Measurements from ENCODE around the gene HEMGN.
"Not testable (repeated sequence)": the region's sequence is repeated elsewhere in the genome, so short reads cannot be mapped to it uniquely, and the experiment has no call there.

The HEMGN gene

DNA sequence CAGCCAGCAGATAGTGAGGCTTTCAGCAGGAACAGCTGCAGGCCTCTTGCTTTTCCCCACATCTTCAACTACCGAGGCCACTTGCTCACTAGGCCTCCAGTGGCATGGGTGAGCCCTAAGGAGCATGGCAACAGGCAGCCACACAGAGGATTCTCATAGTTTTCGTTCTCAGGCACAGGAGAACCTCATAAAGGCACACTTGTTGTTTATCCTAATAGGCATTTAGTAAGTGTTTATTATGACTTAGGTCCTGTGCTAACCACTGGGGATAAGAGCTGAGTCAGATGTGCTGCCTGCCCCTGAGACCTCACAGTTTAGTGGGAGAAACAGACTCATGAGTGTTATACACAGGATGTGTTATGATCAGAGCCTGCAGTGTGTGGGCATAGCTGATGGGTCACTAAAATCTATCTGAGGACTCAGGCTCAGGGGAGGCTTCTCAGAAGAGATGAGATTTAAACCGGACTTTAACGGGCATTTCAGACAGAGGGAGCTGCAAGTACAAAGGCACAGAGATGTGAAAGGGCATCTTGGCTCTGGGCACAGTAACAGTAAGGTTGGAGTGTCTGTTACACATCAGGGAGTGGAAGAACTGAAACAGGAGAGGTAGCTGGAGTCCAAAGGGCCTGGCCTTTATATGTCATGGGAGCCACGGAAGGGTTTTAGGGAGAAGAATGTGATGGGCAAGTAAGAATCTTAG lies 21.0 kb upstream of the HEMGN start:
- Histone ChIP-seq H3K4me1 (no peaks in the 10 kb centered on the region), H3K36me3 (no peaks in the 10 kb centered on the region), H3K9ac (no peak overlapping the region), H3K4me3 (no peak overlapping the region), H3K27me3 (no peaks in the 10 kb centered on the region), H4K20me1 (no peaks in the 10 kb centered on the region), H3K9me3 (replicated peaks in 1 of 11) (no peaks in the 10 kb centered on the region), H3K4me2 (no peak overlapping the region), H3K27ac (no peak overlapping the region)
- TF ChIP-seq Cebpa-rat (IDR thresholded peaks at IDR 0.05) = no peak

DNA sequence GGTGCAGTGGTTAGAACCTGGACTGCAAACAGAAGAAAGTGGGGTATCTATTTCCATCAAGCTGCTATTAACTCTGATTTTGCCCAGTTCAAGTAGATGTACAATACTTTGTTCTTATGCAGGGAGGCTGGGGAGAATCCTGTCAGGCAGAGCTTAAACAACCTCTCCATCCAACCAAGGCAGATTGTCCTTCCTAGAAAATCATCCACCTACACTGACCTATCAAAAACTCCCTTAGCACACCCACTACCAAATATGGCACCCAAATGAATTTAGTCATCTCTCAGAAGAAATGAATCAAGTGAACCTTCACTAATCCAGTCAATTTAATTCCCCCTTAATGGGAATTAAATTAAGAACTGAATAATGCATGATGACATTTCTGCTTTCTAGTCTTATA lies 18.4 kb upstream of the HEMGN start:
- no peak overlapping the region for H3K4me2 ChIP-seq

DNA sequence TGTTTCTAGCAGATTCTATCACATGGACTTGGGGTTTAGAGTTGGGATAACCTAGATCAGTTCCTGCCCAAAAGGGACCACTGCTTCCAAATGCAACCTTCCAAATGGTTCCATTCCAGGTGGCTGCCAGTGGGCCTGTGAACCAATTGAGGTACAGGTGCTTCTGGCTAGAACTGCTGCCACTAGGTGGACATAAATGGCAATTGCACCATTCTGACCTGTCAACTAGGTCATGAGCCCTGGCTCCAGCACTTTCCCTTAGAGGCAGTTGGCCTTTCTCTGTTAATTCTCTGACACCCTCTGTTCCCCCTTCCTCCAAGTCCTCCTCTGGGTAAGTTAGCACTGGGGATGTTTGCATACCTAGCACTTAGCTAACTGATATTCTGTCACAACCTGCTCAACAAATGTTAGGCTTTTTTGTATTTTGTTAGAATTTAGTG lies 16.6 kb upstream of the HEMGN start:
- no peak for TF ChIP-seq Cebpa-rat (IDR thresholded peaks at IDR 0.05)
- no peak overlapping the region for H3K9ac ChIP-seq
- H3K4me2 ChIP-seq = no peak overlapping the region
- no peaks in the 10 kb centered on the region for H3K4me1 ChIP-seq
- H3K4me3 ChIP-seq = no peak overlapping the region
- H4K20me1 ChIP-seq = no peaks in the 10 kb centered on the region
- no peak overlapping the region for H3K27ac ChIP-seq
- H3K27me3 ChIP-seq = no peaks in the 10 kb centered on the region
- peaks cover 0 to 8% (median 4%) of the 10 kb centered on the region in 11 experiments; a peak in 4 of 22 replicates for H3K9me3 ChIP-seq (replicated peaks in 1 of 11)
- no peaks in the 10 kb centered on the region for H3K36me3 ChIP-seq

More for the DNA sequence above, 18.4 kb upstream of the HEMGN start:
- Histone ChIP-seq H3K36me3 (no peaks in the 10 kb centered on the region), H3K9ac (no peak overlapping the region), H3K27ac (no peak overlapping the region), H4K20me1 (no peaks in the 10 kb centered on the region), H3K4me1 (no peaks in the 10 kb centered on the region), H3K27me3 (no peaks in the 10 kb centered on the region), H3K9me3 (replicated peaks in 1 of 11) (peaks cover 0 to under 1% (median 0%) of the 10 kb centered on the region in 11 experiments; a peak in 1 of 22 replicates), H3K4me3 (no peak overlapping the region)
- TF ChIP-seq Cebpa-rat (IDR thresholded peaks at IDR 0.05) = no peak

- H3K9me3 ChIP-seq (replicated peaks in 1 of 11); H3K27ac ChIP-seq; H3K9ac ChIP-seq; H3K27me3 ChIP-seq; H3K4me1 ChIP-seq; H4K20me1 ChIP-seq; H3K36me3 ChIP-seq; H3K4me2 ChIP-seq; H3K4me3 ChIP-seq: not testable (repeated sequence)
These were observed 12.9 kb upstream of the HEMGN start for GRCh38 chr9:97950873-97951272.

DNA sequence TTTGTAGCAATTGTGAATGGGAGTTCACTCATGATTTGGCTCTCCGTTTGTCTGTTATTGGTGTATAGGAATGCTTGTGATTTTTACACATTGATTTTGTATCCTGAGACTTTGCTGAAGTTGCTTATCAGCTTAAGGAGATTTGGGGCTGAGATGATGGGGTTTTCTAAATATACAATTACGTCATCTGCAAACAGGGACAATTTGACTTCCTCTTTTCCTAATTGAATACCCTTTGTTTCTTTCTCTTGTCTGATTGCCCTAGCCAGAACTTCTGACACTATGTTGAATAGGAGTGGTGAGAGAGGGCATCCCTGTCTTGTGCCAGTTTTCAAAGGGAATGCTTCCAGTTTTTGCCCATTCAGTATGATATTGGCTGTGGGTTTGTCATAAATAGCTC lies 9.1 kb upstream of the HEMGN start:
- not testable (repeated sequence) for H3K4me1 ChIP-seq; H3K27me3 ChIP-seq; H3K9ac ChIP-seq; H3K4me3 ChIP-seq; H3K9me3 ChIP-seq (replicated peaks in 1 of 11); H3K4me2 ChIP-seq; H4K20me1 ChIP-seq; H3K36me3 ChIP-seq; H3K27ac ChIP-seq

DNA sequence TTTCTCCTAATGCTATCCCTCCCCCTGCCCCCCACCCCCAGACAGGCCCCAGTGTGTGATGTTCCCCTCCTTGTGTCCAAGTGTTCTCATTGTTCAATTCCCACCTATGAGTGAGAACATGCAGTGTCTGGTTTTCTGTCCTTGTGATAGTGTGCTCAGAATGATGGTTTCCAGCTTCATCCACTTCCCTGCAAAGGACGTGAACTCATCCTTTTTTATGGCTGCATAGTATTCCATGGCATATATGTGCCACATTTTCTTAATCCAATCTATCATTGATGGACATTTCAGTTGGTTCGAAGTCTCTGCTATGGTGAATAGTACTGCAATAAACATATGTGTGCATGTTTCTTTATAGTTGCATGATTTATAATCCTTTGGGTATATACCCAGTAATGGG lies 7.5 kb upstream of the HEMGN start:
- H3K36me3 ChIP-seq; H4K20me1 ChIP-seq; H3K4me3 ChIP-seq; H3K9me3 ChIP-seq (replicated peaks in 1 of 11); H3K27me3 ChIP-seq; H3K9ac ChIP-seq; H3K4me1 ChIP-seq; H3K4me2 ChIP-seq; H3K27ac ChIP-seq: not testable (repeated sequence)

DNA sequence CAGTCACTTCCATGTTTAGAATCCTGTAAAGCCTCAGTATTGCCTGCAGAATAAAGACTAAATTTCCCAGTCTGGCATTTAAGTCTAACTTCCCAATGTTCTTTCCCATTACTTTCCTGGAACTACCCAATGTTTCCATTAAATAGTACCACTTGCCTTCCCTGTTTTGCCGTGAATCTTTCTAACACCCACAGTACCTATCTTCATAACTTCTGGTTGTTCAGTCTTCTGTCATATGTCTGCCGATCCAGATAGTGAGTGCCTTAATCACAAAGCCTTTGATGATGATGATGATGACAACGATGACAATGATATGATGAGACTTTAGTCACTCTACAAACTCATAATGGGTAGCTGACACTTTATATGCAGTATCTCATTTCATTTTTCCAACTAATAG lies 6.6 kb upstream of the HEMGN start:
- H3K27me3 ChIP-seq = no peaks in the 10 kb centered on the region
- TF ChIP-seq Cebpa-rat (IDR thresholded peaks at IDR 0.05) = no peak
- no peak overlapping the region for H3K4me2 ChIP-seq
- H3K27ac ChIP-seq = no peak overlapping the region
- no peaks in the 10 kb centered on the region for H3K9me3 ChIP-seq (replicated peaks in 1 of 11)
- H3K4me3 ChIP-seq = no peak overlapping the region
- H4K20me1 ChIP-seq = no peaks in the 10 kb centered on the region
- no peak overlapping the region for H3K9ac ChIP-seq
- H3K4me1 ChIP-seq = no peaks in the 10 kb centered on the region
- no peaks in the 10 kb centered on the region for H3K36me3 ChIP-seq

- Histone ChIP-seq H3K4me1 (peaks cover under 1 to 3% (median 2%) of the 10 kb centered on the region in 10 experiments; a peak in 16 of 20 replicates), H3K27ac (no peak overlapping the region), H3K9me3 (replicated peaks in 1 of 11) (no peaks in the 10 kb centered on the region), H3K4me2 (no peak overlapping the region), H3K27me3 (no peaks in the 10 kb centered on the region), H4K20me1 (no peaks in the 10 kb centered on the region), H3K9ac (no peak overlapping the region), H3K4me3 (no peak overlapping the region), H3K36me3 (no peaks in the 10 kb centered on the region)
- TF ChIP-seq Cebpa-rat (IDR thresholded peaks at IDR 0.05) = no peak
These were observed 5.4 kb upstream of the HEMGN start for GRCh38 chr9:97943308-97943855.

GRCh38 chr9:97941323-97941722 lies 3.4 kb upstream of the HEMGN start:
- Histone ChIP-seq H3K4me2 (no peak overlapping the region), H3K9ac (no peak overlapping the region)

GRCh38 chr9:97940741-97941140 lies 2.8 kb upstream of the HEMGN start:
- Histone ChIP-seq H3K4me2 (no peak overlapping the region), H3K9ac (no peak overlapping the region)
- TF ChIP-seq Cebpa-rat (IDR thresholded peaks at IDR 0.05) = no peak

More at GRCh38 chr9:97941323-97941722, 3.4 kb upstream of the HEMGN start:
- Histone ChIP-seq H3K27me3 (no peaks in the 10 kb centered on the region), H3K4me1 (peaks cover 6 to 12% (median 9%) of the 10 kb centered on the region in 10 experiments; a peak in 16 of 20 replicates), H3K36me3 (no peaks in the 10 kb centered on the region), H4K20me1 (no peaks in the 10 kb centered on the region), H3K4me3 (no peak overlapping the region), H3K27ac (no peak overlapping the region), H3K9me3 (replicated peaks in 1 of 11) (no peaks in the 10 kb centered on the region)
- no peak for TF ChIP-seq Cebpa-rat (IDR thresholded peaks at IDR 0.05)

More at GRCh38 chr9:97940741-97941140, 2.8 kb upstream of the HEMGN start:
- Histone ChIP-seq H3K27ac (no peak overlapping the region), H4K20me1 (no peaks in the 10 kb centered on the region), H3K27me3 (no peaks in the 10 kb centered on the region), H3K4me3 (no peak overlapping the region), H3K4me1 (peaks cover 6 to 12% (median 9%) of the 10 kb centered on the region in 10 experiments; a peak in 16 of 20 replicates), H3K36me3 (no peaks in the 10 kb centered on the region), H3K9me3 (replicated peaks in 1 of 11) (no peaks in the 10 kb centered on the region)
